Suppressor macrophage (primary cell): ENCODE measurements around the gene ITPR1.
"Not testable (repeated sequence)": the region's sequence is repeated elsewhere in the genome, so short reads cannot be mapped to it uniquely, and the experiment has no call there.

Source experiments
- DNase-seq, 4 experiments: peaks; one replicate each; pipeline ENCODE4 v3.0.0-alpha.2; 2020 to 2022
- total RNA-seq, 17 experiments: gene quantifications; one replicate each; lab custom pipeline; 2026; ENCODE audit warnings: mixed read lengths in 6 of 17, inconsistent platforms in 3 of 17; lab: John Stamatoyannopoulos, UW

The ITPR1 gene
- 53.8 to 239 (median 161) reads per million in 17 experiments for total RNA-seq

GRCh38 chr3:4493014-4493940 lies at the start of gene ITPR1:
ITPR1 (plus strand) TSS chr3:4493348; CDS start chr3:4516492, 23,144 bp downstream.
- peak; percentile 99 to 100 (median 99) for DNase-seq

DNA sequence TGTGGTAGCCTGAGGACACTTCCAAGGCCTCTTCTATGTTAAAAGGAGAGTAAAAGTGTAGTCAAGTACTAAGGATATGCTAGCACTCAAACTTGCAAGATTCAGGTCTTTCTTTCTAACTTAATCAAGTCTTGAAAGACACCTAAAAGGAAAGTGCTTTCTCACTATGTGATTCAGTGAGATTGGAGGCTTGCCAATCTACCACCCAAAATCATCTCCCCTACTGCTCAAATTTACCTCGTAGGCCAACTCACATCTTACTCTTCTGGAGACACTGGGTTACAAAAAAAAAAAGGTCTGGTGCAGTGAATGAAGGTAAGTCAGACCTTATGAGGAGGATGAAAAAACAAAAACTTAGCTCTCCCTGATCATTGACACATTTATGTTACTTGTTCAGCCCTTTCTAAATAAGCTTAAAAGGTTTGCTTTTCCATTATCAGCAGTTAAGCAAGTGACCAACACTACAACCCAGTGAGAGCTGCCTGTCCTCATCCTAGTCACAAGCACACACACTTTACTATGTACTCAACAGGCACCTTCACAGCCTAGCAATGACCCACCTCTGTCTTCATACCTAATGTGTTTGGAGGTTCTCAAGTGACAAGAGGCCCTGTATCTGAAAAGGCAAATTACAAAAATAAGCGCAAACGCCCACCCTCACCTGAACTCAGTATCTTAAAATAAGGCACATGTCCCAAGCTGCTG lies 45.7 kb upstream of the ITPR1 start:
- no peak for DNase-seq

DNA sequence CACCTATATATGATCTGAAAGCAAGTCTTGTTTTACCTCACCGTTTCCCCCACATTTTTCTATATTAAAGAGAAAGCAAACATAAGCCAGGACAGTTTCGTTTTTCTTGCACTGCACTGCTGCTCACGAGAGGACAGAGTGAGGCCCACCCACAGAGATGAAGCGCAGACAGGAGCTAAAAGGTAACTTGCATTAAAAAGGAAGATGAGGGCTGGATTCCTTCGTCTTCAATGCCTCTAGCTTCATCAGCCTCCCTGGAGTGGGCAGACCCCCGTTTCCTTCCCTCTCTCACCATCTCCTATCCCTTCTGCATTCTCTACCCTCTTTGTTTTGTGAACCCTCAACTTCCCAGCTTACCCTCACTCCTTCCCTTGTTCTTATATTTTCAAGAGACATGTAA lies 45.0 kb upstream of the ITPR1 start:
- DNase-seq, result no peak

- DNase-seq, result no peak
Observed at GRCh38 chr3:4449043-4449805, 43.9 kb upstream of the ITPR1 start.

- no peak for DNase-seq
Observed at GRCh38 chr3:4454142-4454541, 39.0 kb upstream of the ITPR1 start.

GRCh38 chr3:4456780-4457179 lies 36.4 kb upstream of the ITPR1 start:
- not testable (repeated sequence) for DNase-seq

DNA sequence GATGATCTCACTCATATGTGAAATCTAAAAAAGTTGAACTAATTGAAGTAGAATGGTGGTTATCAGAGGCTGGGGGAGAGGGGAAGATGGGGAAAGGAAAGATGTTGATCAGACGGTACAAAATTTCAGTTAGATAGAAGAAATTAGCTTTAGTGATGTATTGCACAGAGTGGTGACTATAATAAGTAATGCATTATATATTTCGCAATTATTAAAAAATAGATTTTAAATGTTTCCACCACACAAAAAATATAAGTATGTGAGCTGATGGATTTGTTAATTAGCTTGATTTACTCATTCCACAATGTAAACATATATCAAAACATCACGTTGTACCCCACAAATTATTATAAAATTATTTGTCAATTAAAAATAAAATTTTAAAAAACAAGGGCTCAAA lies 34.2 kb upstream of the ITPR1 start:
- no peak for DNase-seq

DNA sequence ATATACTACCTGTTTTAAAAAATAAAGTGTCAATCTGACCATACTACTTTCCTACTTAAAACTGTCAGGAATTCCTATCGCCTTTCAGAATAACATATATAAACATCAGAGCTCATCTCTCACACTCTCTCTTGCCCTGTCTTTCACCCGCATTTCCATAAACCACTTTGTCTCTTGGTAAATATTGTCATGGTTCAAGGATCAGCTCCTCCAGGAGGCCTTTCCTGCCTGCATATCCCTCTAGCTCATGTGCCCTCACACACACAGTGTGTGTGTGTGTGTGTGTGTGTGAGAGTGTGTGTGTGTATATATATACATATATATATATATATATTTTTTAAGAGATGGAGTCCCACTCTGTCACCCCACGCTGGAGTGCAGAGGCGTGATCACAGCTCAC lies 32.8 kb upstream of the ITPR1 start:
- no peak for DNase-seq

GRCh38 chr3:4461468-4462090 lies 31.6 kb upstream of the ITPR1 start:
- DNase-seq, result no peak

GRCh38 chr3:4462369-4463040 lies 30.6 kb upstream of the ITPR1 start:
- DNase-seq, result peak in 3 of 4 experiments; percentile 7 to 50 (median 43)

GRCh38 chr3:4464576-4464975 lies 28.6 kb upstream of the ITPR1 start:
- no peak for DNase-seq

DNA sequence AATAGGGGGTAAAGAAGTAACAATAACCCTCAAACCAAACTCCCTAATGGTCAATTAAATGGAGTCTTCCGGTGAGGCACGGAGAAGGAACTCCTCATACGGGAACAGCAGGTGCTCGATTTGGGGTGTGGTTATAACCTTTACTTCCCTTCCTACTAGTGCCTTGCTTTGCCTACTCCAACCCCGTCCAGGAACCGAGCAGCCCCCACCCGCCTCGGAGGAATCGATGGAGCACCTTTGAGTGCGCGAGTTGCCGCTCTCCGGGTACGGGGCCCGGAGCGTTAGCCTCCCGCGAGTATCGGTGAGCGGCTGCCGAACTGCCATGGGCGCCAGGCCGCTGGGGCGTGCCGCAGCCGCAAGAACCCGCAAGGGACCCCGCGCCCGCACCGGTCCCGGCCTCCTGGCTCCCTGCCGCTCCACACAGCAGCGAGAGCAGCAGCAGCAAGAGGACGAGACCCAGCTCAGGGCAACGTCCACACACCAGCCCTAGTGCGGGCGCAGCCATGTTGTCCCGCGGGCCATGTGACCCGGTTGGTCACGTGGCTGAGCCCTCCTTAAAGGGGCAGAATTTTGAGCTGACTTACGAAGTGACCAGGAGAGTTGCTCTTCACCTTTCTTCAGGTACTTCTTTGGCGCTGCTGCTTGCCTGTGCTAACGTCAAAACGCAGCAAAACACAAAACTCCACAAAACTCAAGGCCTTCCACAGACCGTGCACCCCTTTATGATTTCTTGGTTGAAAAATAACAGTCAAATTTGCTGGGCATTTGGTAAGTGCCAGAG lies 26.2 kb upstream of the ITPR1 start, which contains the start of gene SUMF1:
Gene SUMF1 (minus strand): TSS at position 529 of the 781 bp plus-strand sequence. CDS start 24 bp downstream, at position 505.
- peak; percentile 76 to 88 (median 85) for DNase-seq

- DNase-seq, result no peak
Observed at GRCh38 chr3:4467522-4467867, 25.7 kb upstream of the ITPR1 start.

DNA sequence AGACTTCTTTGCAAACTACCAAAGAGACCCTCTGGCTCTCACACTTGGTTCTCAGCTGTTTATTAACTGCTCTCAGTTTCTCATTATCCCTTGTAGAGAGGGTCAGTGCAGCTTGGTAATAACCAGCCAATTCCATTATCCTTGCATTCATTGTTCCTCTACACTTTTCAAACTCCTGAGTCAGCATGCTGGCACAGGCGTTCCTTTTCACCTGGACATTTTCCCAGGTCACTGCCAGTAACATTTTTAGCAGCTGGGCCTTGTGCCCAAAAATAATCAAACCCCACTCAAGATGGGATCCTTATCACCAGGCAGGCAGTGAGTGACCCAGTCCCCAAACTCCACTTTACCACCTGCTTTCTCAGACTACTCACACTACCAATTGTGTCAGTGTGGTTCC lies 21.2 kb upstream of the ITPR1 start:
- no peak for DNase-seq

DNA sequence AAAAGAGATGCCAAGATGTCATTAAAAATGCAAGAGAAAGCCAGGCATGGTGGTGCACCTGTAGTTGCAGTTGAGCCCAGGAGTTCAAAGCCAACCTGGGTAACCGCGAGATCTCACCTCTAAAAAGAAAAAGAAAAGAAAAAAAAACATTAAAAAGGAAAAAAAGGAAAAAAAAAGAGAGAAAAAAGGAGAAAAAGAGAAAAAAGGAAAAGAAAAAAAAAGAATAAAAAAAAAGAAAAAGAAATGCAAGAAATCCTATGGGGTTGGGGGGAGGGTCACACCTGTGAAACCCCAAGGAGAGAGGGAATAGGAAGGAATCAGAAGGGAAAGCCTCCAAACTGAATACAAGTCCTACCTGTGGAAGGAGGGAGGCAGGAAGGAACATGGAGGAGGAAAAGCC lies 20.8 kb upstream of the ITPR1 start:
- DNase-seq, result no peak

- DNase-seq, result no peak
Observed at GRCh38 chr3:4472766-4473165, 20.4 kb upstream of the ITPR1 start.

DNA sequence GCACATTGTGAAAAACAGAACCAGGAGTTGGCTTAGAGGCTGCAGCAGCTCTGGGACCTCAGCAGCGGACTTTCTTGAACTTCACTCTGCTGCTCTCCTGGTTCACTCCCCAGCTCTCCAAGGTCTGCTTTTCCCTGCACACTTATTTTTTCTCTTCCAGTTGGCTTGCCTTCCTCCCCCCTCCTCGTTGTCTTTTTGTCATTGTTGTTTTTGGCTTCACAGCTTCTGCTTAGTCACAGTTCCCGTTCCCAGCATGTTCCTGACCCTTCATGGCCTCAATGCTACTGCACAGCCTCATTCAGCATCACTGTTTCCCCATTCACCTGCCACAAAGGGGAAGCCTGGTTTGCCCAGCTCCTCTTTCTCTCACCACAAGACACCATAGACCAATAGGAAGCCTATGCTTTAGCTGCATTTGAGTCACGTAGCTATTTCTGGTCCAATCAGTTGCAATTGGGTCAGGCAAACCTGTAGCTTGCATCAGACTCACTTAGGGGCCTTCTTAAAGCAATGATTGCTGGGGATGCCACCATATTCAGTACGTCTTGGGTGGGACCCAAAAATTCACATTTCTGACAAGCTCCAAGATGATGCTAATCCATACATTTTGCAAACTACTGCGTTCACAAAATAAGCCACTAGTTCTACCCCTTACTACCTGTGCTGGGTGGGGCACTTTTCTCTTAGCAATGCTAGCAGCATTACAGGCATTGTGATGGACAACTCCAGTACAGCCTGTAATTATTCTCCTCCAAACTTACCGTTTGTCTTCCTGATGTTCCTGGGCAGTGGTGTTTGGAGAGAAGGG lies 18.3 kb upstream of the ITPR1 start:
- peak; percentile 91 to 98 (median 92) for DNase-seq

GRCh38 chr3:4475804-4476203 lies 17.3 kb upstream of the ITPR1 start:
- peak in 3 of 4 experiments; percentile 23 to 59 (median 24) for DNase-seq

DNA sequence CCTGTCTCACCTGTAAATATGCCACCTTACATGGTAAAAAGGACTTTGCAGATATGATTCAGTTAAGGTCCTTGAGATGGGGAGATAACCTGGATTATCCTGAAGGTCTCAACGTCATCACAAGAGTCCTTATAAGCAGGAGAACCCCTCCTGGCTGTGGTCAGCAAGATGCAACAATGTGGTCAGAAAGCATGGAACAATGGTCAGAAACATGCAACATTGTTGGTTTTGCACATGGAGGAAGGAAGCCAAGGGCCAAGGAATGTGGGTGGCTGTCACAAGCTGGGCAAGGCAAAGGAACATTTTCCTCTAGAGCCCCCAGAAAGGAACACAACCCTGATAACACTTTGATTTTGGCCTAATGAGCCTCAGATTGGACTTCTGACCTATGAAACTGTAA lies 16.7 kb upstream of the ITPR1 start:
- DNase-seq, result peak; percentile 55 to 76 (median 72)

GRCh38 chr3:4478261-4478660 lies 14.9 kb upstream of the ITPR1 start:
- peak; percentile 54 to 90 (median 74) for DNase-seq
